NCI-H2196 treated with DMSO at 0.1 percent for 48 hours (cell line): ENCODE data around the gene PPIL4.

Source experiments
- DNase-seq: peaks from one replicate; lab custom pipeline; 2025; ENCODE audit not compliant: unreplicated experiment; lab: John Stamatoyannopoulos, UW

The PPIL4 gene

GRCh38 chr6:149484733-149485700 is 60.8 kb downstream of the PPIL4 start, which contains the start of gene ZC3H12D:
ZC3H12D (minus strand) TSS chr6:149485014; CDS start chr6:149474543, 10,471 bp downstream.
- DNase-seq = no peak

GRCh38 chr6:149483849-149484655 is 61.8 kb downstream of the PPIL4 start:
- DNase-seq = no peak

- no peak for DNase-seq
These were observed 62.5 kb downstream of the PPIL4 start for GRCh38 chr6:149483334-149483725.

- no peak for DNase-seq
These were observed 63.1 kb downstream of the PPIL4 start for GRCh38 chr6:149482545-149483333.

- no peak for DNase-seq
These were observed 65.2 kb downstream of the PPIL4 start for GRCh38 chr6:149480502-149481280.

GRCh38 chr6:149478631-149479314 is 67.1 kb downstream of the PPIL4 start:
- no peak for DNase-seq

GRCh38 chr6:149477544-149477943 is 68.3 kb downstream of the PPIL4 start:
- no peak for DNase-seq

GRCh38 chr6:149476789-149477455 is 68.9 kb downstream of the PPIL4 start:
- DNase-seq = no peak

- no peak for DNase-seq
These were observed 71.5 kb downstream of the PPIL4 start for GRCh38 chr6:149474108-149474935.

- no peak for DNase-seq
These were observed 72.5 kb downstream of the PPIL4 start for GRCh38 chr6:149473080-149474052.

GRCh38 chr6:149472241-149472640 is 73.6 kb downstream of the PPIL4 start:
- no peak for DNase-seq

GRCh38 chr6:149471801-149472200 is 74.0 kb downstream of the PPIL4 start:
- DNase-seq = no peak

GRCh38 chr6:149470948-149471347 is 74.9 kb downstream of the PPIL4 start:
- DNase-seq = no peak

GRCh38 chr6:149468179-149468578 is 77.7 kb downstream of the PPIL4 start:
- DNase-seq = no peak

GRCh38 chr6:149467265-149467664 is 78.6 kb downstream of the PPIL4 start:
- DNase-seq = no peak

- DNase-seq = no peak
These were observed 81.4 kb downstream of the PPIL4 start for GRCh38 chr6:149464411-149464810.

- DNase-seq = no peak
These were observed 82.1 kb downstream of the PPIL4 start for GRCh38 chr6:149463781-149464180.
